Activated gamma-delta T cell (primary cell): ENCODE data around the gene NRG3.
"Not testable (repeated sequence)": the region's sequence is repeated elsewhere in the genome, so short reads cannot be mapped to it uniquely, and the experiment has no call there.

ENCODE experiments used
- DNase-seq: peaks from one replicate; lab custom pipeline; 2025; lab: John Stamatoyannopoulos, UW

NRG3 gene

DNA sequence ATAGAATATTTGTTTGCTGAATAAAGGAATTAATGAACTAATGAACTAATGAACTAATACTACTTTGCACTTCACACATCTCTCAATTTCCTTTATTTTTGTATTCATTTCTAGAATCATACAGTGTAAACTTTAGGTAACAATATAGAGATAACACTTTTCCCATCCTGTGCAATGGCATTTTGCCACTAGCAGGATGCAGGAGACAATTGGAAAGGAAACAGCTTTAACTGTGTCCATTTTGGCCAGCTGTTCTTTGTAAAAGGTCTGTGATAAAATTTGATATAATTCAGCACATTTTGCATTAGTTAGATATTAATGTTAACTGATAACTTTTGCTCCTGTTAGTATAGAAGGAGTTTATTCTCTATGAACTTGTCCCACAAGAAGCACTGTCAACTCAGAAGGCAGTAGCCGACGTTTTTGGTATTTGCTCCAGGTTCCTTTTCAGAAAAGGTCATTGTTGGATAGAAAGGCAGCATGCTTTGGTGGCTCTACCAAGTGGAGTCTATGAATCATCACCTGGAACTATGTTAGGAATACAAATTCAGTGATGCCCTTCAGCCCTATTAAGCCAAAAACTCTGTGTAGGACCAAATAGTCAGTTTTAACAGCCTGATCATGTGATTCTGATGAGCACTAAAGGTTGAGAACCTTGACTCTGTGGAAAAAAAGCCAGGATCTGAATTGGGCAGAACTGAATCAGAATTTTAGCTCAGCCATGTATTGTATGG, 86.6 kb downstream of the NRG3 start:
- no peak for DNase-seq

DNA sequence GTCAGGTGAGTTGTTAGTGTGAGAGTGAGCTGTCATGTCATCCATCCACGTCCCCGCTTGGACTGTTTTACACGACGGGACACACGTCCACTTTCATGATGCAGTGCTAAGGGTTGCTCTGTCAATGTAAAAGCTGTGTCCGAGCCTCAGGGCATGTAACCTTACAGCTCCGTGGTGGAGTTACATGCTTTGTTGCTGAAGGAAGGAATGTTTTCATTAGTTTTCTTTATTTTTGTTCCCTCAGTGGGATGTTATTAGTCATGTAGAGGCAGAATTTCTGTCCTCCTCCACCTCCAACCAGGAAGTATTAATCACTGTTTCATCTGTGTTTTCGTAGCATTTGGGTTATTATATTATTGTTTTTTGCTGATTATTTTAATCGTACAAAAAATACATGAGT, 88.6 kb downstream of the NRG3 start:
- no peak for DNase-seq

DNA sequence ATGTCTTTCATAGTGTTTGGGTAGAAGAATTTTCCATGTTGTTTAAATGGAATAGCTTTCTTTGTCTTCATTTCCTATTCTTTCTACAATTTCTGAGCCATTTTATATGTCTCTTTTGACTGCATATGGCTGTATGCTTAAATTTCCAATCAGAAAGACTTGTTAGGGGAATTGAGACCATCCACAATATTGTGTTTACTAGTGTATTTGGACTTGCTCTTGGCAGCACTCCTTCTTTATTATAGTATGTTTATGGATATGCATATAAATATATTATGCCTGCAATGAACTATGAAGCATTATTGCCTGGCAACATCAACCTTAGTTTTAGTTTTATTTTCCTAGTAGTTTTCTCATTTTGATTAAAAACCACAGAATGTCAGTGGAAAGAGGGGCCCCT, 92.7 kb downstream of the NRG3 start:
- DNase-seq: no peak

DNA sequence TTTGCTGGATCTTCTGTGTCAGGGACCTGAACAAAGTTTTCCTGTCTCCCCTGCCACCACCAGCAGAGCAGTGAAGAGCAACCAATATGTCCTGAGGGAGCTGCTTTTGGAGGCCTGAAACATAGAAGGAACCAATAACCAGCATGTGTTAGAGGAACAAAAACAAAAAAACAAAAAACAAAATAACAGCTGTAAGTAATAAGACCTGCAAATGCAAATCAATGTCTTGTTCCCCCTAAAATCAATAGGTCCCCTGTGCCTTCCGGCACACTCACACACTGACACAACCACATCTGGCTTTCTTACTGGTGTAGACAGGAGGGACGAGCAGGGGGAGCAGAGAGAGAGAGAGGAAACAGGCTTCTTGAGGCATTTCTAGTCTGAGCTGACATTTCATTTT, 94.1 kb downstream of the NRG3 start:
- DNase-seq: no peak

DNA sequence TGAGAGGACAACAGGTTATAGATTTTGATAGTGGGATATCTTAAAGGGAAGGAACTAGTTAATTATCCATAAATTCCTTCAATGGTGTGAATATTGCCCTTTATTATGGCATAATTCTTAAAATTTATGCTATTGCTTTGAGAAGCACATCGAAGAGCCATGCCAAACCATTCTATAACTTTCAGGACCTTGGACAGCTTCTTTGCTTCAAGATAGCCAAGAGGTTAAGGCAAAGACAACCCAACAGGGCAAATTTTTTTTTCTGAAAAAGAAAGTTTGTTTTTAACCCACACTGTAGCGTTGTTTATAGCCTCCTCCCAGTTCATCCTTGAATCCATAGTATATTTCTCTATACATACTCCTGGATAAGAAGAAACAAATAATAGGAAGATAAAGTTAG, 103.2 kb downstream of the NRG3 start:
- no peak for DNase-seq

DNA sequence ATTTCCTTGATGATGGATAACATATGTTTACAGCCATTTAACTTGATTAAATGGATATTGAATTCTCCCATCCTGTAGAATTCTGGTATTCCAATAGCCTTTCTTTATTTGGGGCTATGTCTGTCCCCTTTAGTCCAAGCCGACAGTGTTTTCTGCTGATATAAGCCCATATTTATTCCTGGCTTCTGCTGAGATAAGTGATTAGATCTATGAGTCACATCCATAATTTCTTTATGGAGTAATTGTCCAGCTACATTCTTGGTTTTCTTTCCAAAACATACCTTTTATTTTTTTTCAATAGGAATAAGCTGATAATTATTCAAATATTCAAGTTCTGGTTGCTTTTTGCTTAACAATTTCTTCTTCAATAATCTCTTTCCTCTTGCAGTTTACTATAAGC, 106.7 kb downstream of the NRG3 start:
- DNase-seq: no peak

DNA sequence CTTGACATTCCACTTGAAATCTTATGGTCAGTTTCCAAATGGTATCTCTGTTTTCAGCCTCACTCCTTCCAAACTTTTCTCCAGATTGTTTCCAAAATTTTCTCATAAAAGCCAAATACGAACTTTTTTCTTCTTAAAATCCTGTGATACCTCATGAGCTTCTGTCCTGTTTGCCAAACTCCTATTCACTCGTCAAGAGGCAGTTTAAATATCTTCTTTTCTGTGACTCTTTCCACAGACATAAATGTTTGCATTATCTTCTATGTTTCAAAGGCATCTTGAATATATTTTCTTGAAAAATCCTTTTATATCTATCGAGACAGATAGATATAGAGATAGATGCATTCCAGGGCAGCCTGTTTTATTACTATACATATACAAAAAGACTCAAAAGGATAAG, 109.4 kb downstream of the NRG3 start:
- no peak for DNase-seq

DNA sequence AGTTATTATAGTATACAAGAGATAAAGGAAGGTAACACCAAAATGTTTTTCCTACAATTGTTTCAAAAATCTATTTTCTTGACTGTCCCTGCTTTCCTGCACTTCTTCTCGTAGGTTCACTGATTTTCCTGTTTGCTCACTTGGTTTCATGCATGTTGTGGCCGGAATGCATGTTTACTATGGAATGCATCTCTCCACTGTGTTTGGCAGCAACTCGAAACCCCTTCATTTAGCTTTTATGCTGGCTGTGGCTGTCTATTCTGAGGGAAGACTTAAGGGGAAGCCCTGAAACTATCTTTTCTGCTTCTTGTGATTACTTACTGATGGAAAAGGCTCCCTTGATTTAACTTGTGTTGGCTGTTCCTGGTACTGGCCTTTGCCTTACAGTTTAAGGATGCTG, 120.3 kb downstream of the NRG3 start:
- DNase-seq: no peak

DNA sequence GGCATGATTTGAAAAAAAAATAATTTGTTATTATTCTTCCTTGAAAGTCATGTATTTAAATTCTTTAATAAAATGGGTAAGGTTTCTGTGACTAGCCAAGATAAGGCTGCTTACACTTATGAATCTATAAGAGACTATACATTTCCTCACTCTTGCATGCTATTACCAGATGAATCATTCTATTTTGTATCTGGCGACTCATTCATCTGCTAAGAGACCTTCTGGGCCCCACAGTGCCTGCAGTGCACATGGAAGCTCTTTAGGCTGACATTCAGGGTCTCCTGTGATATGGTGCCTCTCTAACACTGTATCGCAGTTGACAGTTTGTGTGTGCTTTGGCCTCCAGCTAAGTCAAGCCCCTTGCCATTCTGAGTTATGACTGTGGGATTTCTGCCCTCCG, 121.9 kb downstream of the NRG3 start:
- no peak for DNase-seq

DNA sequence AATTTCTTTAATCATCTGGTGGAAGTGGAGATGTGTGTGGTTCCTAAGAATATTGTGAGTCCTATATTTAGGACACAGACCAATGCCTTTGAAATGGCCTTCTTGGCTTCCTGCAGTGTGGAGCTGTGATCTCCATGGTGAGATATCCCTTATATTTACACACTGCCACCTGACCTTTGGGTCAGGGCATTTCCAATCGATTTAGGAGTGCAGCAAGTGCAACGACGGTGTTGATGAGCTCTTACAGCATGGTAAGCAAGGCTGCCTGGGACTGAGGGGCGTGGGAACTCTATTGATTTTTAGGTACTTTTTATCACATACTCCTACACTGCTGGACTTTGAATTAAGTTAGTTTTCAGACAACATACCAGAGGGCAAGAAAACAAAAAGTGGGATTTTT, 146.0 kb downstream of the NRG3 start:
- no peak for DNase-seq

DNA sequence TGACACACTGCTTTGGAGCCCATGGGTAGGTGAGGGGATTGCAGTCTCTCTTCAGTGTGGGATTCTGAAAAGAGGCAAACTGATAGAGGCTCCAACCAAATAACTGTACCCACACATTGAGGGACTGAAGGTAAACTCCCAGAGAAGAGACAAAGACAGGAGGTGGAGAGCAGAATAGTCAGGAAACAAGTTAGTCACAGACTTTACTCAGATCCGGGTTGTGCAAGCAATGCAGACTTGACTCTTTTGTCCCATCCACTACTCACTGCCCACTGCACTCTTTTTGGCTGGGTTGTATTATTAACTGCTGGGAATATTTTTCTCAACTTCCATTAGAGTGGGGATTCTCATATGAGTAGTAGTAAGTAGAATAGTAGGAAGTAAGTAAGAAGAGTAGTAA, 152.7 kb downstream of the NRG3 start:
- no peak for DNase-seq

DNA sequence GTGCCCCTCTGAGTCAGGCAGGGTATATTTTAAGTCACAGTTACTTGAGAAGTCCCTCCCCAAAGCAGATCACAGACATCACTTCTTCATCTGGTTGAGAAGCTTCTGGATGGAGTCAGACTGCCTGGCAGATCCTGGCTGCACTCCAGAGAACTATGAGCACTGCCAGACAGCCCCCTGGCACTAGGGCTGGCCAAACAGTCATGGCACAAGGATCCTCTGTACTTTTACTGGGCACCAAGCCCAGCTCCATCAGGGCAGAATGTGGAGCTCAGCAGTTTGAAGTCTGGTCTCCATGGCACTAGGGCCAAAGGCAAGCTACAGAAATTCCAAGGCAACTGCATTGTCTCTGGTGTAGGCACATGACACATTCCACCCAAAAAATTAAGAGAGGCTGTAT, 162.1 kb downstream of the NRG3 start:
- DNase-seq: no peak

DNA sequence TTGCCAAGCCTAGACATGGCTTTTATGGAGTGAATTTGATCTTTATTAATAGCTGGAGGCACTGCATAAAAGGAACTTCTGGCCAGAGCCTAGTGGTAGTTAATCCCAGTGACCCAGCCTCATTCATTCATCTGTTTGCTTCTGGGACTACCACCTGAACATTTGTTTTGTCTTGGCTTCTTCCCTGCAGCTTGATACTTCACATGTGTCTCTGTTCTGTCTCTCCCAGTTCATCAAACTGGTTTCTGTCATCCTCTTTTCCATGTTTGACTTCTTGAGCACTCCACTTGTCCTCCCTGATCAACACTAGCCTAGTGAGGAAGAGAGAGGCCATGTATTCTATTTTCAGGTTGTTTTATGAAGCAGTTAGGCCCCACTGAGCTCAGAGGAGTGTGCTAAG, 163.6 kb downstream of the NRG3 start:
- DNase-seq: no peak

DNA sequence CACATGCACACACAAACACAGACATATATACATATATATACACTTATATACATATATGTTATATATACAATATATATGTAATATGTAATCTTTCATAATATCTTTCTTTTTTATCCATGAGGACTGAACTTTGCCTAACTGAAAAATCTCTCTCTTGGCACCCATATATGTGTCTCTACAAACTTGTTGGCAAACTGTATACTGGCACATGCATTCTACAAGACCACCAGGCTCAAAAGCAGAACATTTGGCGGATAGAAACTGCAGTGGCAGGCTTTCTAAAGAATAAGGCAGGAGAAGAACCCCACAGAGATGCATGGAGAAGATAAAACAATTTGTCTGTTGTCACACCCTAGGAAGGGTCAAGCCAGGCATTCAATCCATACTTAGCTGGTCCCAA, 165.3 kb downstream of the NRG3 start:
- DNase-seq: no peak

DNA sequence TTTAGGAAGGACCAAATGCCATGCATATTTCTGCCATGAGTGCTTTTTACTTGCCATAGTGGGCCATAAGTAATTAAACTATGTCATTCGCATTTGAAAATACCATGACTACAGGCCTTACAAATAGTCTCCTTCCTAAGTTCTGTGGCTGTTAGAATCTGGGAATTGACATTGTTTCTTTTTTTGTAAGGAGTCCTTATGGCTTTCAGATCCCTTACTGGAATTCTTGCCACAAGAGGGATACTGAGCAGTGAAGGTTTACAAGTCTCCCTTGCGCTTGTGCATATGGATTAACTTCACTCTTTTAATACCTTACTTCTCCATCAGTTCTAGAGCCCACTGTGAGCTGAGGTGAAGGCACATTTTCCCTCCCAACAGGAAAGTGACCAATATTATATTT, 166.0 kb downstream of the NRG3 start:
- DNase-seq: no peak

DNA sequence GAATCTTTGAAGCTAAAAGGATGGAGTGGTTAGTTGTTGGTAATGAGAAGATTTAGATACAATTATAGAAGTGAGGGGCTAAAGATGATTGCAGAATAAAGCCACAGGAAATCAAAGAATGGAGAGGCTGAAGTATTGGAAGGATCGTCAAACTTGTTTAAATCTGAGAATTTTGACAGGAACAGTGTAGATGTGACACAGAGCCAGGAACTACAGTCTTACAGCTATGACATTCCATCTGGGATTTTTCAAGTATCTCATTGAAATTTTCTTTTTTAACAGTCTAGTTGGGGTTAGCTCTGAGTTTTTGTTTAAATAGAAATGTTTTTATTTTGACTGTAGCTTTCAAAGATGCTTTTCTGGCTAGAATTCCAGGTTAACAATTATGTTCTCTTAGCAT, 181.4 kb downstream of the NRG3 start:
- no peak for DNase-seq

DNA sequence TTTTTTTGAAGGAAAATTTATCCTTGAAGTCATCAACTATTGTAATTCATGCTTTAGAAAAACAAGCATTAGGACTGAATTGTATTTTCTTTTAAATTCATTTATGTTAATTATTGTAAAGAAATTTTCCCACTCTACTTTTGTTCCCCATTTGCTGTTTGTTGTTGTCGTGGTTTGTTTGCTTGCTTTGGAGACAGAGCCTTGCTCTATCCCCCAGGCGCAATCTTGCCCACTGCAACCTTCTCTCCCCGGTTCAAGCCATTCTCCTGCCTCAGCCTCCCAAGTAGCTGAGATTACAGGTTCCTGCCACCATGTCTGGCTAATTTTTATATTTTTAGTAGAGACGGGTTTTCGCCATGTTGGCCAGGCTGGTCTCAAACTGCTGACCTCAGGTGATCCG, 192.2 kb downstream of the NRG3 start:
- DNase-seq: not testable (repeated sequence)

DNA sequence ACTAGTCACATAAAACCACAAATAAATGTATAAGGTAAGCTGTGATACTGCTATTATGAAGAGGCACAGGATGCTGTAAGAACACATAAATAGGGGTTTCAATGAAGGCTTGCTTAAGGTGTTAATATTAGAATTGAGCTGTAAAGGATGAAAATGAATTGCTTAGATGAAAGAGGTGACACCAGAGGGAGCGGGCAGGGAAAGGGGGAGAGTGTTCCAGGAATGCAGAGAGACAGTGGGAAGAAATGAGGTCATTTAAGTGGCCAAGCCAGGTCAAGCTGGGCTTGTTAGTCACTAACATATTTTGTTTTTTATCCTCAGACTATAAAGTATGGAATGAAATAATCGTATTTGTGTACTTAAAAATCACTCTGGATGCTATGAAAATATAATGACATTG, 193.5 kb downstream of the NRG3 start:
- no peak for DNase-seq

DNA sequence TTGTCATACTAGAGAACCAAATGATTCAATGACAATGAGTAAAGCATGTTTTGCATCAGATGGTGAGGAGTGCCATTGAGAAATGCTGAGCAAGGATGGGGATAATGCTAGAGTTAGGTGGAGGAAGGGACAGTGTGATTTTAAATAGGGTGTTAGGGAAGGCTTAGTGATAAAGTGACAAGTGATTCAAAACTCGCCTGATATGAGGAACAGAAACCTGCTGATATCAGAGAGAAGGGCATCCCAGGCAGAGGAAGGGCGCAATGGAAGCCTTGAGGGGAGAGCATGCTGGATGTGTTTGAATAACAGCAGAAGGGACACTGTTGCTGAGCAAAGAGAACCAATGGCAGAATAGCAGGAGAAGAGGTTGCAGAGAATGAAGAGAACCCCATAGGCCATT, 196.2 kb downstream of the NRG3 start:
- DNase-seq: no peak

DNA sequence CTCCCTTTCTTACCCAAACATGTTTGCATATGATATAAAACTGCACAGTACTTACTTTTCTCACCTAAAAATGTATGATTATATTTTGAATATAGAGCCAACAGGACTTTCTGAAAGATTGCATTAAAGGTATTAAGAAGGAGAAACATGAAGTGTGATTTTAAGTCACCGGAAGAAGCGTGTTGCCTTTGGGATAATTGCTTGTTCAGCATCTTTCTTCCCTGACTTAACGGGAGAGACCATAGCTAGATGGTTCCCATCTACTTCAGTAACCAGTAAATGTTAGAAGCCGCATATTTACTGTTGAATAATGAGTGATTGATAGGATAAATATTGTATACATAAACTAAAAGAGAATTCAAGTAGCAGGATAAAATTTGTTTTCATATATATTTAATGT, 197.1 kb downstream of the NRG3 start:
- no peak for DNase-seq

DNA sequence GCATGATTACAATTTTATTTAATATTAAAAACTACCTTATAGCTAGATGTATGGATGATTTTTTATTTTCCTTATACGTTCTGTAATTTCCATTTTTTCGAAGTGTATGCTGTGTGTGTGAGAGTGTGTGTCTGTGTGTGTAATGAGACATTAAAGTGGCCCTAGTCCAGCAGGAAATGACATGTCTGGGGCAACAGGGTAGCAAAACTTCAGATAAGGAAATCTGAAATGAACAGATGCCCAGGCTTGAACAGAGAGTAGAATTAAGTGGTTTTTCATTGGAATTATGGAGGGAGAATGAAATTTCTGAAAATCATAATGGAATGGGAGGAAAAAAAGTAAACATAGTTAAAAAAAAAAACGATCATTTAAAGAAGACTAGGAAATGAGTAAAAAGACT, 200.6 kb downstream of the NRG3 start:
- no peak for DNase-seq

DNA sequence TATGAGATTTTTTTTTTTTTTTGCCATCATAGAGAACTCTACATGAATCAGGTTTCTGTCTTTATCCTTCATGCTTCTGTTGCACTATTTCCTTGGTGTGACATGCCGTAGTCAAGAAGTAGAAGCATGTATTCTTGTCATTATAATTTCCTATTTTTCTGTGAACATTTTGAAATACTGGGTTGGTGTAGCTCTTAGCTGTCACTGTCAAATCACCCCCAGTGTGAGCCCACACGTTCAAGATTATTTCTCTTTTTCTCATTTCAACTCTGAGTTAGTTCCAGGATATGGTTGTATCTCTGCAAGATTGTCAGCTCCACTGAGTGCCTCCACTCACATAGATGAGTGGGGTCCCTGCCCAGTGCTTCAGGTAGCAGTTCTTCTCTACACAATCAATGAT, 209.5 kb downstream of the NRG3 start:
- DNase-seq: no peak

DNA sequence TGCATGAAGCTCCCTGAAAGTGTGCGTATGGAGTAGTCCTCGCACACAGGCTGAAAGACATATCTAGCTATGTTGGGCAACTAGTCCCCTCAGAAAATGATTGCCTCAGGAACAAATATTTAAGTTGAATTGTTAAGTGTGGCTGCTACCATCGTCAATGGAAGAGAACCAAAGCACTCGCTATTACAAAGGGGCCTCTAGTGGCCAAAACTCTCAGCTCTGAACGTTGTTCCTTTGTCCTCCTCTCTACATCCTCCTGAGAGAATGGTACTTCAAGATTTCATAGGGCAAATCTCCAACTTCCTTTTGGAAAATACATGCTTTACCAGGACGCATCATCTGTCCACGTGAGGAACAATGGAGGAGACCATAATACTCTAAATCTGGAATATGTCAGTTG, 209.9 kb downstream of the NRG3 start:
- DNase-seq: no peak

DNA sequence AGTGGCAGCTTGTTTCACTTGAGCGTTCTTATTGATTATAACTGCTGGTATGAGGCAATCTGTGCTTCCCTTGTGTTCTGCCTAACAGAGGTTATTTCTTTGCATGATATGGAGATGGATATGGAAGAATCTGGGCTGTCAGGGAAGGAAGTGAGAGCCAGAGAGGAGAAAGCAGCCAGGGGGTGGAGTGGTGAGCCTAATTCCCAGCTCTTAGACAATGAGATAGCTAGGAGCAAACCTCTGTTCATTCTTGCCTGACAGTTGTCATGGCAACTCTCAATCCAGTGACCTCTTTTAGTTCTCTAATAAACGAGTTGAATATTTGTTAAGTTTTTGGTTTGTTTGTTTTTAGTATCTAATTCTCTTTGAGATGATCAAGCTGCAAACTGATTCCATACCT, 214.3 kb downstream of the NRG3 start:
- DNase-seq: no peak

DNA sequence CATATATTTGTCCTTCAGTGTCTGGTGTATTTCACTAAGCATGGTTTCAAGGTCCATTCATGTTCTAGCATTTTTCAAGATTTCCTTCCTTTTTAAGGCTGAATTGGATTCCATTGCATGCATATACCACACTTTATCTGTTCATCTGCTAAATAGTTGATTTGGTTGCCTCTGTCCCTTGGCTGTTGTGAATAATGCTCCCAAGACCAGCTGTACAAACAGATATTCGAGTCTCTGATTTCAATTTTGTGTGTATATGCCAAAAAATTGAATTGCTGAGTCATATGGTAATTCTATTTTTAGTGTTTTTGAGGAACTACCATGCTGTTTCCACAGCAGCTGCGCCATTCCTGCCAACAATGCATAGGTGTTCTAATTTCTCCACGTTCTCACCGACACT, 216.4 kb downstream of the NRG3 start:
- no peak for DNase-seq
